Endothelial cell of hepatic sinusoid (primary cell): ENCODE results near the gene MGMT.

Experiments used
- in situ Hi-C: cut with HindIII; loops from 2 replicates; pipeline ENCODE4 v1.10.0; 2017; ENCODE audit warnings: low sequenced_read_pairs

Gene MGMT

DNA sequence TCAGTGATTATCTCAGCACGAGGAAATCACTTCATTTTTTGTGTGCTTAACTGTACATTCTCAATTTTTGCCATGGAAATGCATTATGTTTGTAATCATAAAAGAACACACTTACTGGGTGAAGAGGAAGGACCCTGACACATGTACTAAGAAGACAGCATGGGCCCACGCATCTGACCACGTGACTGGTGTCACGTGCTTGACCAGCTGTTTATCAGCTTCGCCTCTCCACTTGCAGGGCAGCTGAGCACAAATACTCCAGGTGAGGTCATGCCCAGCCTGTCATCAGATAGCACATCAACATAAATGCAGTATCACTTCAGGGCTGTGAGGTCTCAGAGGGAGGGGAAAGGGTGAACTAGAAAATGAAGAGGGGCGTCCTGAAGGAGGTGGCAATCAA is 317.2 kb downstream of the MGMT start:
- in situ Hi-C loops: no loop called here

DNA sequence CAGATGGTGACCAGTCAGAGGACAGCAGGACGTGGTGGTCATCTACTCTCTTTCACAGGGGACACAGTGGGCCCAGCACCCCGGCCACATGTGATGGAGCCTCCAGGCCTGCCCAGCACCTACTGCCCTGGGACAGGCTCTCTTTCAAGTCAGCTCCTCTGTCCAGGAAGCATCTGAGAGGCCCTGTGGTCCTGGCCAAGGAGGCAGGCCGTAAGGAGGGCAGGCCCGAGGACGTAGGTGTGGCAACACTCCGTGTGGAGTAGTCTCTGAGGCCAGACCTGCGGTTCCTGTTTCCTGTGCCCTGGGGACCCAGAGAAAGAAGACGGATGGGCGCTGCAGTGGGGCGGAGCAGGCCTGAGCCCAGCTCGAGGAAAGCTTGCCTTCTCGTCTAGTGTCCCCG is 317.9 kb downstream of the MGMT start:
- in situ Hi-C loops: no loop called here

DNA sequence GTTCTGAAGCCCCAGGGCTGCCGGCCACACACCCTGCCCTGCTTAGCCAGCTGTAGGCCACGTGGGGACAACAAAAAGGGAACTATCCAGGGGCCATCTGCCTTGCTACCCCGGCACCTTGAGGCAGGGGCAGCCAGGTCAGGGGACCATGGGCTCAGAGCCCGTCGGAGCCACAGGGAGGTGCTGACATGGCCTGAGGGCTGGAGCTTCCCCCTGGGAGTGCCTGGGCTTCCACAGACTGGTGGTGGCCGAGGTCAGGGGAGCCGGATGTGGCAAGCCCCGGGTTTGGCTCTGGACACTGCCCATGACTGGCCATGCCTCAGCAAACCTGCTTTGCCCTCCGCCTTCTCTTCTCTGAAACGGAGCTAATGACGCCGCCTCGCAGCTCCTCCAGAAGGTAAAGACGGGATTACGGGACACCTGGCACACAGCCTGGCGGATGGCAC is 318.5 kb downstream of the MGMT start:
- in situ Hi-C loops: no loop called here

DNA sequence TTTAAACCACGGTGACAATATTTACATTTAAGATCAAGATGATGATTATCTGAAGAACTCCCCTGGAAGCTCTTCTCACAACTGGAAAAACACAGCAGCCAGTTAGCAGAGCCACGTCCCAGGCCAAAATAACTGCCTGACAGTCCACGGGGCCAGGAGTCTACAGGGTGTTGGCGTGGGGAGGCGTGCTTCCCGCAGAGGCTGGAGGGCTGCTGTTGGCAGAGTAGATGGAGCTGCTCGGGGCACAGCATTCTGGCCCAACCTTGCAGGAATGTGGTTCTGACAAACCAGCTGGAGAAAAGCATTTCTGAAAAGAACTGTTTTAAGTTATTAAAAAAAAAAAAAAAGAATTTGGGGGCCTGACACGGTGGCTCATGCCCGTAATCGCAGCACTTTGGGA is 319.2 kb downstream of the MGMT start:
- in situ Hi-C loops: no loop called here

DNA sequence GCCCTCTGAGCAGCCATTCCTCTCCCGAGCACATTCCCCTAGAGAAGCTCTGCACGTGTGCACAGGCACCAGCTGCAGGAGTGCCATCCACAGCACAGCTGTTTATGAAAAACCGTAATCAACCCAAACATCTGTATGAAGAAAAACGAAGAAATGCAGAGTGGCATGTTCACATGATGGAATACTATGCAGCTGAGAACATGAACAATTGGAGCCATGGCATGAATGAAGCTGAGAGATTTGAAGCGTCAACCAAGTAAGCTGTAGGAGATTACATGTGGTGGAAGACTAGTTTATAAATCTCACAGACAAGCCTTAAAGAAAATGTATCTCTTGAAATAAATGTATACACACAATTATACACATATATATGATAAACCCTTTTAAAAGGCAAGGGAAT is 320.5 kb downstream of the MGMT start:
- in situ Hi-C loops: no loop called here

DNA sequence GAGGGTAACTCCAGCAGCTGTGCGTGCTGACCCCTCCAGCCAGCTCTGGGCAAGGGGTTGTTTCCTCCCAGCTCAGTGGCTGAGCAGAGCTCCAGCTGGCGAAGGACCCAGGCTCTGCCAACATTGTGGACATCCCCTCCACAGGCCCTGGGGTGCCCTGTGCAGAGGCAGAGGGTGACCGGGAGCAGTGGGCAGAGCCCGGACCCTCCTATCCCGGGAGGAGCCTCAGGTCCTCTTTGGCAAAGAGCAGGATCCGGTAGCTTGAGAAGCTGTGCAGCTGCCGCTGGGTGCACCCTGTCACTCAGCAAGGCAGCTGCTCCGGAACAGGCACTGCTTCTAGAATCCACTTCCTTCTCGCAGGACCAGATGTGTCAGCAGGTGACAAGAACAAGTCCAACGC is 321.2 kb downstream of the MGMT start:
- in situ Hi-C loops: no loop called here

DNA sequence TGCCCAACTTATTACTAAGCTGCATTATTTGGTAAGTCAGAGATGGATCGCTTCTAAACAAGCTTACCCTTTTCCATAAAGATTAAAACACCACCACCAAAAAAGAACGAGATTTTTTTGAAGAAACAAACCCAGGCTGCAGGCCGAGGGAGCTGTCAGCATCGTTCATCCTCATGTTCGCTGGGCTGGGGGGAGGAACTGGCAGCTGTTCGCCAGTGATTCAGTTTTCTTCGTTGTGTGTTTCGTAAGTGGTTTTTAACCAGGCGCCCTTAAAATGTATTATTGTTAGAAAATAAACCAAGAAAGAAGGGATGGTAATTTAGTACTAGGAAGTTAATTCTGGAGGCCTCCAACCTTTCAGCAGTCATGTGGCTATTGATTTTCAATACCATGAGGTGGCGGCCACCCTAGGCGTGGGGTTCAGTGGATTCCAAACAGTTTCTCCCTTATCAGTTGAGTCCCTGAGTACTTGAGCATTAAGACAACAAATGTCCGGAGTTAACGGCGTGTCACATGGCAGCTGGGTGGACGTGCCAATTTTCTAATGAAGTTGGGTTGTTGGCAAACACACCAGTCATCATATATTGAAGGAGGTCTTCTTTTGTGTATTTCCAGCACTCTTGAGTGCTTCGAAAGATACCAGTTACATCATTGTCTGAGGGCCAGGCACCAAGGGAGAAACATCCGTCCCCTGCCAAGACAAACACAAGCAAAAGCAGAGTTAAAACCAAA is 323.8 kb downstream of the MGMT start:
- in situ Hi-C loops: no loop called here

DNA sequence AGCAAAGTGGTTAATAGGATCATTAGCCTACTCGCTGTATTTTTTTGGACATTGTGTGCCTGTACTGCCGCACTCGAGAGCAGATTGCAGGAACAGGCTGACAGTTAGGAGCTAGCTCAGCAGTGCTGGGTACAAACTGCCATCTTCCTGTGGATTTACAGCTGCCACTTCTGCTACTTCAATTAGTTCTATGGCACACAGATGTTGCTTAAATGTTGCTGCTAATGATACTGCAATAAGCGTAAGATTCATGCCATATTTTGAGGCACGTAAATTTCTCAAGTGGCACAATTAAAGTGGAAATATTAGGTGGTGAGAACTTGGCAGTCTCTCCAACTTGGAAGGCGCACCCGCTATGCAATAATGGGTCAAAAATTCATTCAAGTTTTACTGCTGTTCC is 325.1 kb downstream of the MGMT start:
- in situ Hi-C loops: no loop called here

DNA sequence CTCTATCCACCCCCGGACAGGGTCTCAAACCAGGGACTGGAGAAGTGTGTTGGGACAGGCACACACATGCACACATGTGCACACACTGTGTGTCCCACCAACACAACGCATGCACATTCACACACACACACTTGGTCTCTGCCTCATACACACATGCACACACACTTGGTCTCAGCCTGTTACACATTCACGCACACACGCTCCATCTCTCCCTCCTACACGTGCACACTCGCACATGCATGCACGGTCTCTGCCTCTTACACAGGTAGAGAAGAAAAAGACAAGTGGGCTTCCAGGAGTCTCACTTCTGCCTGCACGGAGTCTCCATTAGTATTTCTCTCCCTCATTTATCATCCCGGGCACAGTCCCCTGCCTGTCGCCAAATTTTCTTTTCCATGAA is 325.8 kb downstream of the MGMT start:
- in situ Hi-C loops: no loop called here

DNA sequence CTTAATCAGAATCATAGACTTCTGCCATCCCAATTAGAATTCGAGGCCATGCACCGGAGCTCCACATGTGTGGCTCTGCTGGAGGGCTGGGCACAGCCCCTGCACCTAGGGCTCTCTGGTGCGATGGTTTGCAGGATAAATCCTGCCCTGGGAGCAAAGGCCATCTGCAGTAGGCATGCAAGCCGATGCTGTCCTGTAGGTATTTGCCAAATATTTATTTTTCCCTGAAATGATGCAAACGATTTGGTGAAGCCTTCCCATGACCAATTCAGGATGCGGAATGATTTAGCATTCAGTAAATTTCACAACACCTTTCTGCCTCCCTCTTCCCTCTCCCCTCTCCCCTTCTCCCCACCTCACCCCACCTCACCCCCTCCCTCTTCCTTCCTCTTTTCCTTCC is 326.4 kb downstream of the MGMT start:
- in situ Hi-C loops: no loop called here

DNA sequence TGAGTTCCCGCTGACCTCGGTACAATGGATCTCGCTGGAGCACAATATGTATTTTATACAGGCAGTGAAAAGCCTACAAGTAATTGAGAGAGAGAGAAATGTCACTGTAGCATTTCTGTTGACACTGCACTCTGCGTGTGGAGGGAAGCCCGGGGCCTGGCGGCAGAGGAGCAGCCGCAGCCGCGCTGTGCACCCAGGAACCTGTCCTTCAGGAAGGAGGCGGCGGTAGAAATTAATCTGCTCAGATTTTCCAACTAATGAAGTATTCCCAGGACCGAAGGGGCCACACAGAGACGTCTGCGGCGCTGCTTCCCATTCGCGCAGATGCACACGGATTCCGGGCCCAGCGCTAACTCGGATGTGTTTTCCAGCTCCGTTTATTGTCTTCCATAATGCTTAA is 327.0 kb downstream of the MGMT start:
- in situ Hi-C loops: no loop called here

DNA sequence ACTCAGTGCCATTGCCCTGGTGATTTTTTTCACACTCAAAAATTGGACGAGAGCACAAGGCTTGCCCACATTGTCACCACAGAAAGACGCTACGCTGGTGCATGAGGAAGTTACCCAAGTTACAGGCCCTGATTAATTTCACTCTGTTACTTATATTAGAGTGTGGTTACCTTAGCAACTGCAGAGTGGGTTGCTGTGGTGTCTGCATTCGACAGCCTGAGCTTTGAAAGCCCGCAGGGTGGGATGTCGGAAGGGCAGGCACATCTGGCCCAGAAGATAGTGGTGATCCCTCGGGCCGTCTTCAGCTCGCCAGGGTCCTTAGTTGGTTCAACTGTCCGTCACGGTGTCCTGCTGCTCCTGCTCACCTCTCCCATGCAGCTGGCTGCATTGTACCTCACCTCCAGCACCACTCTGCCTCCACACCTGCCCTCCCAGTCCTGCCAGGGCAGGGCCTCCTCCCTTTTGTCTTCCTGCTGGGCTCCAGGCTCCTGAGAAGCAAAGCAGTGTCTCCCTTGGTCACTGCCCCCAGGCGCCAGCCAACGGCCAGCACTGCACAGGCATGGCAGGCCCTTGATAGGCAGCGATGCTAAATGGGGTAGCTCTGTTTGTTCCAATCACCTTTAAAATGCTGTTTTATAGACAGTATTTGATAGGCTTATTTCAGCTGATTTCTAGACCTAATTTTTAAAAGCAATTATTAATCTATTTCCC is 329.8 kb downstream of the MGMT start:
- in situ Hi-C loops: no loop called here

DNA sequence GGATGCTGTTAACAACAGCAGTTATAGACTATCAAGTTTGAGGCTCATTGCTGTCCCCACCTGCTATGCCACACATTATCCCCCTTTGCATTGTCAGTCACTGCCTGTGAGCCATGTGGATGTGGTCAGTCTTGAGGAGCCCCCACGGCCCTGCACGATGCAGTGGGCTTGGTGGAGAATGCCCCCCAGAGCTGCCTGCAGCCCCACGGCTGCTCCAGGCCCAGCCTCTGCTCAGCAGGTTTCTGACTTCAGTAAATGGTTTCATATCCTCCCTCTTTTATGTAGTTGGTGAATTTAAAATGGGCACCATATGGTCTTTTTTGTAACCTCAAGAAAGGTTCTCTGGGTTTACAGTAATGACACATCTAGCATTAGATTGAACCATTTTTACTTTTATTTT is 332.9 kb downstream of the MGMT start:
- in situ Hi-C loops: no loop called here

DNA sequence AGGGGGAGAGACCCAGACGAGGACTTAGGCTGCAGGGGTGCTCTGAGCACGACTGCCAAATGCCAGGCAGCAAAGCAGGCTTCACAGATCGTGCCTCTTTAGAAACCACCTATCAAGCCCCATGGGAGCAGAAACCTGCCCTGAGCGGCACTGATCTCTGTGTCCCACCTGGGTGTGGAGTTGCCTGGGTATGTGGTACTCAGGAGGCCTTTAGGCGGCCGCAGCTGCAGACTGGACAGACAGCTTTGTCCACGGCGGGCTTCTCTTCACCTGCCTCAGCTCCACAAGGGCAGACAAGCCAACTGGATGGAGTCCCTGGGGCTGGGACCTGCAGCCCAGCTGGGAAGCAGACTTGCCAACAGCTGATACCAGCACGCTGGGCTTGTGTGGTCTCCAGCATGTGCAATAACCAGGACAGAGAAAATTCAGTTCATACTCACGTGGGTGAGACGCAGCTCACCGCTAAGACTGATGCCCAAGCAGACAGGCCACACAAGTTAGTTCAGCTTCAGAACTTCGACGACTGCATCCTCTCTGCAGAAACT is 333.8 kb downstream of the MGMT start:
- in situ Hi-C loops: no loop called here

DNA sequence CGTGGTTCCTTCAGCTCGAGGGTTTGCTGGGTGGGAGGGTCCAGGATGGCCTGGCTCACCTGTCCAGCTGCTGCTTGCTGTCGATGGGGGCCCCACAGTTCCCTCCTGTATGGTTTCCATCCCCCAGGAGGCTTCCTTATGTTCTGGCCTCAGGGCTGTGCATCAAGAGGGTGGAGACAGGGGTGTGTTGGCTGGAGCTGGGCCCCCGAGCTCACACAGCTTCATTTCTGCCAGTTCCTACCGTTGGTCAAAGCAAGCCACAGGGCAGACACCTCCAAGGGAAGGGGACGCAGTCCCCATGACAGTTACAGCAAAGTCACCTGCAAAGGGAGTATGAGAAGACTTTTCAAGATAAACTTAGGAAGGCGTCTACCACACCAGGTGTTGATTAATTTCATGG is 340.2 kb downstream of the MGMT start:
- in situ Hi-C loops: no loop called here

DNA sequence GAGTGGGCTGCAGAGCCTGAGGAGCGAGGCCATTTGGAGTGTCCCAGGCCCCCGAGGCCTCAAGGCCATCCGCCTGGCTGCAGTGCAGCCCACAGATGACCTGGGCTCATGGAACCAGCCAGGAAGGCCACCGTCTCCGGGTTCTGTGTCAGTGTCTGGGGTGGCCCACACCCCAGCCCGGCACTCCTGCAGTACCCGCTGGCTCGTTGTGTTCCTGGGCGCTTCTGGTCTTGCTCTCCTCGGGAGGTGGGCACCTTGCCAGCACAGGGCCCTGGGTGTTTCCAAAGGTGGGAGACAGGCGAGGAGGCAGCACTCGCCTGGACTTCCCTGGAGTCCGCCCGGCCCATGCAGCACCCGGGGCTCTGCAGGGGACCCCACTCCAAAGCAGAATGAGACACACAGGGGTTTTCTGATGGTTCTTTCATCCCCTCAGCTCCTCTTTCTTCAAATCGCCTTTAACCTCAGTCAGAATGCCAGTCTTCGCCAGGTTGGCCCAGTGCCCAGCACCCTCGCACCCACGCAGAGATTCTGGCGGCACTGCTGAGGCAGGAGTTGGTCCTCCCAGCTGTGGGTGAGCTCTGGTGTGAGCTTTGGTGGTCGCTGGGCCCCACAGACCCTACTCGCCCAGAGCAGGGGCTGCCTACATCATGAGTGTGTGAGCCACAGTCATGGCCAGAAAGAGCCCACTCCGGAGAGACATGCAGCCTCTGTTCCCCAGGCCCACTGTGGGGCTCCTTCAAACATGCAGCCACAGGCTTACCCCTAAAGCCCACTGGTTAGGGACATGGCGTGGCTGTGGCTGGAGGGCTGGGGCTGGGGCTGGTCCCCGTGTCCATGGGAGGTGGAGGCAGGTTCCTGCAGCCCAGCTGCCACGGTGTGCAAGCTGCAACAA is 341.3 kb downstream of the MGMT start:
- in situ Hi-C loops: no loop called here

DNA sequence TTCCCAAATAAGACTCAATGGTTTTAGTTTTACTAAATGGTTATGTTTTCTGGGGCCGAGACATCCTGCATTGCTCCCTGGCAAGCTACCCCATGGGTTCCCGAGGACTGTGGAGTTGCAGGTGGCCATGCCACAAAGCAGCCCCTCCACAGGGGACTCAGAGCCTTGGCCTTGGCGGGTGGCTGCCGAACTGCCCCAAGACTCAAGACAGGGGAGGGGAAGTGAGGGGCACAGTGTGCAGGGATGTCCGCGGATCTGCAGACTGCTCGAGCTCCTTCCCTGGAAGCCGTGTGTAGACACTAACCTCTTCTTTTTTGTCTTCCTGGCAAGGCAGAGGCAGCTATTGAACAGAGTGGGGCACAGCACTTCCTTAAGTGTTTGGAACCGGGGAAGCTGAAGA is 342.4 kb downstream of the MGMT start:
- in situ Hi-C loops: no loop called here

DNA sequence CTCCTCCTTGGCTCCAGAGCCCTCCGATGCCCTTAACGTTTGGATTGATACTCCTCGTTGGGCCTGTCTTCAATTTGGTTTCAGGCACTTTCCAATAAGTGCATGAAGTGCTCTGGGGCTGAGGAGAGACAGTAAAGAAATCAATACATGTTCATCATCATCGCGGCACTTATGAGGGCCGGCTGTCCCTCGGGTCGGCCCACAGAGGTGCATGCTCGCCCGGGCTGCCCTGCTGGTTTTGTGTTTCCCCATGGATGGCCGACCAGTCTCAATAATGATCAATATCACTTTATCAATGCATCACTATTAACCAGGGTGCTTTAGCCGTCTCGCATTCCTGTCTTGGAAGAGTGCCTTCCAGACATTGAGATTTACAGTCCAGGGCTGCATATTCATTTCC is 342.8 kb downstream of the MGMT start:
- in situ Hi-C loops: no loop called here

DNA sequence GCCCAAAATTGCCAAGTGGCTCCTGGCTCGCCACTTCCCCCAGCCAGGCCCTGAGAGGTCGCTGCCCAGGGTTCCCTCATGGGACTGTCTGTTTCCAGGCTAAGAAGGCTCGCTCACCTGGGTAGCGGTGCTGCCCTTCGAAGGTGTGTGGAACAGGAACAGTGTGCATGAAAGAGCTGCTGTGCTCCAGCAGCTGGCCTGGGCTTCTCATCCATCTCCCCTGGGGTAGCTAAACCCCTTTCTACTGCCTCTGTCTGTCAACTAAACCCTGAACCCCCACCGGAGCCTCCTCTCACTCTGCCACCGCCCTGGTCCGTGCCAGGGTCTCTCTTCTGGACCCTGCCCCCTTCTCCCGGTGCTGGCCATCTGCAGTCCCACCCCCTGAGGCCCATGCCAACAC is 344.2 kb downstream of the MGMT start:
- in situ Hi-C loops: no loop called here

DNA sequence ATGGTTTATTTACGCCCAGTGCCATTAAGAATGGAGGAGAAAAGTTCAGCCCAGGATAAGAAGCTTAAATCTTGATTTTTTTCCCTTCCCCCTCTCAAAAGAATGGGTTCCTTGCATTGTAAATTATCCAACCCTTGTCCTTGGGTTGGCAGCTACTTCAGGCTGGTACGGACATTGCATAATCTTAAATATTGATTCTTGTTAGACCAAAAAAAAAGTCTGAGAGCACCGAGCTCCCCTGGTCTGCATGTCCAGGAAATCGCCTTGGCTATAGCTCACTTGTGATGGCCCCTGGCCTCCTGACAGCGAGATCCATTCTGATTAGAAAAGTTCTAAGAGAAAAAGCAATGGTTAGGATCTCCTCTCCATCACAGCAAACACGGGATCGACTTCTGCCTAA is 345.4 kb downstream of the MGMT start:
- in situ Hi-C loops: no loop called here
